HEK293 (cell line): ENCODE results near the gene ACOT12.
"Not testable (repeated sequence)": the region's sequence is repeated elsewhere in the genome, so short reads cannot be mapped to it uniquely, and the experiment has no call there.

Source experiments
- CTCF ChIA-PET: fragments of 350-600 bp; formaldehyde crosslinking; extraction: SDS; loops from one replicate; lab custom pipeline; 2021; ENCODE audit warnings: antibody characterized with exemption; lab: Yijun Ruan, JAX
- POLR2A ChIA-PET: fragments of 300-600 bp; formaldehyde crosslinking; extraction: SDS; loops from one replicate; lab custom pipeline; 2020; ENCODE audit warnings: antibody characterized with exemption, inconsistent platforms; lab: Yijun Ruan, JAX
- H3K27ac ChIP-seq: fragments of 200-500 bp; sonication (Bioruptor generic); 2 replicates; pipeline ENCODE4 v1.5.1; 2014; ENCODE audit warnings: low read depth, low read length, control low read depth, inconsistent platforms; ENCODE audit errors: extremely low read depth
- H3K36me3 ChIP-seq, 2 experiments: fragments of 200-500 bp in 1 of 2; sonication (Bioruptor generic) in 1 of 2; 1 replicate in 1 of 2; 2 replicates in 1 of 2; pipeline ENCODE4 v1.5.1; 2014 to 2017; ENCODE audit warnings: inconsistent platforms in 2 of 2, low read length in 2 of 2; ENCODE audit not compliant: control insufficient read depth in 2 of 2, insufficient read depth in 1 of 2
- H3K4me1 ChIP-seq: fragments of 200-500 bp; sonication (Bioruptor generic); 2 replicates; pipeline ENCODE4 v1.5.1; 2014; ENCODE audit warnings: mild to moderate bottlenecking, low read length, inconsistent platforms; ENCODE audit not compliant: control insufficient read depth, insufficient read depth
- H3K4me3 ChIP-seq: 2 replicates; pipeline ENCODE4 v1.5.1; 2011; ENCODE audit warnings: low read depth, mild to moderate bottlenecking, control low read depth, low read length, moderate library complexity
- H3K9me3 ChIP-seq: fragments of 200-500 bp; sonication (Bioruptor generic); 2 replicates; pipeline ENCODE4 v1.5.1; 2014; ENCODE audit warnings: low read depth, low read length, inconsistent platforms; ENCODE audit not compliant: control insufficient read depth, insufficient read depth
- BCL11A ChIP-seq: fragments of 450-650 bp; formaldehyde crosslinking; IDR thresholded peaks from 2 replicates; pipeline ENCODE4 v1.5.1; 2016; ENCODE audit warnings: low read depth, missing biosample characterization, missing genetic modification characterization
- GLI2 ChIP-seq: fragments of 450-650 bp; formaldehyde crosslinking; IDR thresholded peaks from 2 replicates; pipeline ENCODE4; 2017; ENCODE audit warnings: missing biosample characterization, missing genetic modification characterization, low read depth, borderline replicate concordance
- GLI4 ChIP-seq: fragments of 450-650 bp; formaldehyde crosslinking; IDR thresholded peaks from 2 replicates; pipeline ENCODE4 v1.5.1; 2016; ENCODE audit warnings: missing biosample characterization, missing genetic modification characterization
- GLIS2 ChIP-seq: fragments of 450-650 bp; formaldehyde crosslinking; IDR thresholded peaks from 2 replicates; pipeline ENCODE4 v1.5.1; 2016; ENCODE audit warnings: missing biosample characterization, missing genetic modification characterization
- KLF16 ChIP-seq: fragments of 450-650 bp; formaldehyde crosslinking; IDR thresholded peaks from 2 replicates; pipeline ENCODE4 v1.5.1; 2017; ENCODE audit warnings: missing biosample characterization, missing genetic modification characterization
- KLF8 ChIP-seq: fragments of 450-650 bp; formaldehyde crosslinking; IDR thresholded peaks from 2 replicates; pipeline ENCODE4 v1.5.1; 2016; ENCODE audit warnings: missing biosample characterization, missing genetic modification characterization
- MZF1 ChIP-seq: fragments of 450-650 bp; formaldehyde crosslinking; IDR thresholded peaks from 2 replicates; pipeline ENCODE4 v1.5.1; 2017; ENCODE audit warnings: missing biosample characterization, missing genetic modification characterization, borderline replicate concordance
- YY2 ChIP-seq: fragments of 450-650 bp; formaldehyde crosslinking; IDR thresholded peaks from 2 replicates; pipeline ENCODE4 v1.5.1; 2016; ENCODE audit warnings: missing biosample characterization, missing genetic modification characterization
- ZNF10 ChIP-seq: fragments of 450-650 bp; formaldehyde crosslinking; IDR thresholded peaks from 2 replicates; pipeline ENCODE4 v1.5.1; 2017; ENCODE audit warnings: missing biosample characterization, missing genetic modification characterization
- ZNF140 ChIP-seq: fragments of 450-650 bp; formaldehyde crosslinking; IDR thresholded peaks from 2 replicates; pipeline ENCODE4 v1.5.1; 2016; ENCODE audit warnings: missing biosample characterization, missing genetic modification characterization
- ZNF155 ChIP-seq: fragments of 450-650 bp; formaldehyde crosslinking; IDR thresholded peaks from 2 replicates; pipeline ENCODE4 v1.5.1; 2016; ENCODE audit warnings: missing biosample characterization, missing genetic modification characterization
- ZNF16 ChIP-seq: fragments of 450-650 bp; formaldehyde crosslinking; IDR thresholded peaks from 2 replicates; pipeline ENCODE4 v1.5.1; 2016; ENCODE audit warnings: low read depth, missing biosample characterization, missing genetic modification characterization
- ZNF274 ChIP-seq, 2 experiments: fragments of 200-500 bp in 1 of 2; fragments of 450-650 bp in 1 of 2; sonication (Bioruptor generic) in 1 of 2; formaldehyde crosslinking in 1 of 2; IDR thresholded peaks; 2 replicates each; pipeline versions ENCODE4 v1.5.1 to v1.6.1; 2014 to 2016; ENCODE audit warnings: borderline replicate concordance in 1 of 2, inconsistent platforms in 1 of 2, low read length in 1 of 2, missing biosample characterization in 1 of 2, missing genetic modification characterization in 1 of 2
- ZNF426 ChIP-seq: fragments of 450-650 bp; formaldehyde crosslinking; IDR thresholded peaks from 2 replicates; pipeline ENCODE4 v1.5.1; 2017; ENCODE audit warnings: missing biosample characterization, missing genetic modification characterization, mild to moderate bottlenecking, inconsistent platforms, moderate library complexity
- ZNF501 ChIP-seq: fragments of 450-650 bp; formaldehyde crosslinking; IDR thresholded peaks from 2 replicates; pipeline ENCODE4 v1.5.1; 2016; ENCODE audit warnings: missing biosample characterization, missing genetic modification characterization
- ZNF624 ChIP-seq: fragments of 450-650 bp; formaldehyde crosslinking; IDR thresholded peaks from 2 replicates; pipeline ENCODE4 v1.5.1; 2017; ENCODE audit warnings: missing biosample characterization, missing genetic modification characterization
- ZNF768 ChIP-seq: fragments of 450-650 bp; formaldehyde crosslinking; IDR thresholded peaks from 2 replicates; pipeline ENCODE4 v1.5.1; 2018; ENCODE audit warnings: missing biosample characterization, mild to moderate bottlenecking, missing genetic modification characterization
- ZNF785 ChIP-seq: fragments of 450-650 bp; formaldehyde crosslinking; IDR thresholded peaks from 2 replicates; pipeline ENCODE4 v1.5.1; 2016; ENCODE audit warnings: missing biosample characterization, missing genetic modification characterization
- ZNF837 ChIP-seq: fragments of 450-650 bp; formaldehyde crosslinking; IDR thresholded peaks from 2 replicates; pipeline ENCODE4 v1.5.1; 2016; ENCODE audit warnings: missing biosample characterization, missing genetic modification characterization
- ZSCAN30 ChIP-seq: fragments of 450-650 bp; IDR thresholded peaks from 2 replicates; pipeline ENCODE4 v1.5.1; 2018; ENCODE audit warnings: missing biosample characterization, mild to moderate bottlenecking, missing genetic modification characterization, moderate library complexity
- TF ChIP-seq, protein P1 (sequence below): fragments of 450-650 bp; formaldehyde crosslinking; IDR thresholded peaks from 2 replicates; pipeline ENCODE4; 2016; ENCODE audit warnings: missing biosample characterization, missing genetic modification characterization
- TF ChIP-seq, protein P2 (sequence below): fragments of 450-650 bp; formaldehyde crosslinking; IDR thresholded peaks from 2 replicates; pipeline ENCODE4 v1.5.1; 2016; ENCODE audit warnings: missing biosample characterization, missing genetic modification characterization
- TF ChIP-seq, protein P3 (sequence below): fragments of 450-650 bp; formaldehyde crosslinking; IDR thresholded peaks from 2 replicates; pipeline ENCODE4 v1.5.1; 2017; ENCODE audit warnings: missing biosample characterization, missing genetic modification characterization
- TF ChIP-seq, protein P4 (sequence below): fragments of 450-650 bp; formaldehyde crosslinking; IDR thresholded peaks from 2 replicates; pipeline ENCODE4 v1.5.1; 2016; ENCODE audit warnings: missing biosample characterization, missing genetic modification characterization

The ACOT12 gene

DNA sequence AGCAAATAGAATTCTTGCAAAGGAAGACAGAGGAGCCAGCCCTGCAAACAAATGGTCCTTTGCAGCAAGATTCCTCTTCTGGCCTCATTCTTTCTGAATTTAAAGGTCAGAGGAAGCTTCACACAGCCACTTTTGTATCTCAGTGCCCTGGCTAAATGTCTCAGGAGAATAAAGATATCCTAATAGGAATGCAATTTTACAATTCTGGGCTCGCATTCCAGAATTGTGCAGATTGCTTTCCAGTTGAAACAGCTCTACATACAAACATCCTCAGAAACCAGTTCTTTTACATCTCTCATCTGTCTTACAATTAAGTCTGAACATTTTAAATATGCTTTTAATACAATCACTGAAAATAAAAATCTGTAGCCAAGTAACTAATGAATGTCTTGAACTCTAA, 14.6 kb upstream of the ACOT12 start:
- H3K4me3 ChIP-seq, result no peak overlapping the region
- no peaks in the 10 kb centered on the region for H3K9me3 ChIP-seq
- no peak for TF ChIP-seq ZNF837 (tag by site-specific recombination)
- TF ChIP-seq ZNF10 (tag by site-specific recombination), result no peak
- TF ChIP-seq KLF16 (tag by site-specific recombination), result no peak
- no peak for TF ChIP-seq ZNF785
- TF ChIP-seq ZNF140 (tag by site-specific recombination), result no peak
- TF ChIP-seq GLIS2 (tag by site-specific recombination), result no peak
- TF ChIP-seq BCL11A, result no peak
- no peak for TF ChIP-seq KLF8
- TF ChIP-seq, protein P1, sequence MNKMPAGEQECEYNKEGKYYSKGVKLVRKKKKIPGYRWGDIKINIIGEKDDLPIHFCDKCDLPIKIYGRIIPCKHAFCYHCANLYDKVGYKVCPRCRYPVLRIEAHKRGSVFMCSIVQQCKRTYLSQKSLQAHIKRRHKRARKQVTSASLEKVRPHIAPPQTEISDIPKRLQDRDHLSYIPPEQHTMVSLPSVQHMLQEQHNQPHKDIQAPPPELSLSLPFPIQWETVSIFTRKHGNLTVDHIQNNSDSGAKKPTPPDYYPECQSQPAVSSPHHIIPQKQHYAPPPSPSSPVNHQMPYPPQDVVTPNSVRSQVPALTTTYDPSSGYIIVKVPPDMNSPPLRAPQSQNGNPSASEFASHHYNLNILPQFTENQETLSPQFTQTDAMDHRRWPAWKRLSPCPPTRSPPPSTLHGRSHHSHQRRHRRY, result no peak
- TF ChIP-seq YY2 (tag by site-specific recombination), result no peak
- no peak for TF ChIP-seq ZNF274 (IDR thresholded peaks at IDR 0.05; ENCODE audit: low read length)
- TF ChIP-seq ZNF274 (tag by site-specific recombination; IDR thresholded peaks at IDR 0.05; ENCODE audit: borderline replicate concordance), result no peak
- POLR2A ChIA-PET, result no interaction called here
- H3K36me3 ChIP-seq, result no peaks in the 10 kb centered on the region
- no peak overlapping the region for H3K27ac ChIP-seq
- no peaks in the 10 kb centered on the region for H3K4me1 ChIP-seq
- CTCF ChIA-PET, result interaction anchor here (0.7 kb wide), 1 partner anchor 121 kb away, joined by 3 read pairs; no protein-coding TSS in a partner anchor

DNA sequence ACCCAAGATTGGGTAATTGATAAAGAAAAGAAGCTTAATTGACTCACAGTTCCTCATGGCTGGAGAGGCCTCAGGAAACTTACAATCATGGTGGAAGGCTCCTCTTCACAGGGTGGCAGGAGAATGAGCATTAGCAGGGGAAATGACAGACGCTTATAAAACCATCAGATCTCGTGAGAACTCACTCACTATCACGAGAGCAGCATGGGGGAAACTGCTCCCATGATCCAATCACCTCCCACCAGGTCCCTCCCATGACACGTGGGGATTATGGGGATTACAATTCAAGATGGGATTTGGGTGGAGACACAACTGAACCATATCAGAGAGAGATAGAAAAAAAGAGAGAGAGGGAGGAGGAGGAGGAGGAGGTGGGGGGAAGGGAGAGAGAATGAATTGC, 13.9 kb upstream of the ACOT12 start:
- POLR2A ChIA-PET, H3K4me3 ChIP-seq, H3K4me1 ChIP-seq, CTCF ChIA-PET, H3K9me3 ChIP-seq, H3K27ac ChIP-seq, H3K36me3 ChIP-seq: not testable (repeated sequence)
- TF ChIP-seq MZF1 (tag by site-specific recombination), result 0 out of 2 replicates have a peak, but pooled peaks have one; percentile 56

DNA sequence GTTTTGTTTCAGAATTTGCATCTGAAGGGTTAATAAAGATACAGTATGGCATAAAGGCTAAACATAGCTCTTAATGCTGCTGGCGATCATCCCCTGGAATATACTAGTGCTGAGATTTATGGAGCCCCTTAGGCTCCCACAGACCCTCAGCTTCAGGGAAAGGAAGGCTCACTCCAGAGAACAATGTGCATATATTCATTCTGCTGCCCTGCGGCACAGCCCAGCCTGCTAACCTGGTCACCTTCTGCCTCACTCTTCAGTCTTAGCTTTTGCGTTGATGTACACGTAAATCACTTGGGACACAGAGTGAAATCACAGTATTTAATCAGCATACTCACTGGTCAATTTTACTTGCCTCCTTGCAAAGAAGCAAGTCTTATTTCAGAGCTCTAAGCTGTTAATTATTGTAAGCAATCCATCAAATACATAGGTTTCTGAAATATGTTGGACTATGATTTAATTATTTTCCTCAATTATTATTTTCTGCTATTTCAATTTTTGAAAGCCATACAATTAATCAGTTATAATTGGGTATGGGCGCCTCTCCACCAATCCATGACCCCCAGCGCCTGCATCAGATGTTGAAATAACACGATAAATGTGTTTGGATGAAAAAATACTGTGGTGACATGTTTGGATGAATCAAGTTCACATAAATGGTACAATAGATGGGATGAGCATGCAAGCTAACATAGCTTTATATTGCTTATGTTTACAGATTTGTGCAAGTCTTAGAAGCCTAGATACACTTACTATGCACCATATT, 11.4 kb upstream of the ACOT12 start:
- no peaks in the 10 kb centered on the region for H3K9me3 ChIP-seq
- H3K27ac ChIP-seq, result no peak overlapping the region
- H3K4me3 ChIP-seq, result no peak overlapping the region
- CTCF ChIA-PET, result interaction anchor here (0.6 kb wide), 1 partner anchor 589 kb away, joined by 3 read pairs; no protein-coding TSS in a partner anchor
- no peaks in the 10 kb centered on the region for H3K36me3 ChIP-seq
- no peaks in the 10 kb centered on the region for H3K4me1 ChIP-seq
- TF ChIP-seq GLI2 (no peak), ZNF16 (tag by site-specific recombination) (no peak), ZNF768 (tag by site-specific recombination) (no peak), GLI4 (tag by site-specific recombination) (no peak), ZNF426 (tag by site-specific recombination) (no peak), ZNF501 (tag by site-specific recombination) (no peak), ZNF624 (no peak), ZNF155 (tag by site-specific recombination) (no peak), ZSCAN30 (no peak)
- TF ChIP-seq, protein P2, sequence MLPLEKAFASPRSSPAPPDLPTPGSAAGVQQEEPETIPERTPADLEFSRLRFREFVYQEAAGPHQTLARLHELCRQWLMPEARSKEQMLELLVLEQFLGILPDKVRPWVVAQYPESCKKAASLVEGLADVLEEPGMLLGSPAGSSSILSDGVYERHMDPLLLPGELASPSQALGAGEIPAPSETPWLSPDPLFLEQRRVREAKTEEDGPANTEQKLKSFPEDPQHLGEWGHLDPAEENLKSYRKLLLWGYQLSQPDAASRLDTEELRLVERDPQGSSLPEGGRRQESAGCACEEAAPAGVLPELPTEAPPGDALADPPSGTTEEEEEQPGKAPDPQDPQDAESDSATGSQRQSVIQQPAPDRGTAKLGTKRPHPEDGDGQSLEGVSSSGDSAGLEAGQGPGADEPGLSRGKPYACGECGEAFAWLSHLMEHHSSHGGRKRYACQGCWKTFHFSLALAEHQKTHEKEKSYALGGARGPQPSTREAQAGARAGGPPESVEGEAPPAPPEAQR (tag by site-specific recombination), result no peak
- TF ChIP-seq, protein P3, sequence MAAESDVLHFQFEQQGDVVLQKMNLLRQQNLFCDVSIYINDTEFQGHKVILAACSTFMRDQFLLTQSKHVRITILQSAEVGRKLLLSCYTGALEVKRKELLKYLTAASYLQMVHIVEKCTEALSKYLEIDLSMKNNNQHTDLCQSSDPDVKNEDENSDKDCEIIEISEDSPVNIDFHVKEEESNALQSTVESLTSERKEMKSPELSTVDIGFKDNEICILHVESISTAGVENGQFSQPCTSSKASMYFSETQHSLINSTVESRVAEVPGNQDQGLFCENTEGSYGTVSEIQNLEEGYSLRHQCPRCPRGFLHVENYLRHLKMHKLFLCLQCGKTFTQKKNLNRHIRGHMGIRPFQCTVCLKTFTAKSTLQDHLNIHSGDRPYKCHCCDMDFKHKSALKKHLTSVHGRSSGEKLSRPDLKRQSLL, result no peak
- TF ChIP-seq, protein P4, sequence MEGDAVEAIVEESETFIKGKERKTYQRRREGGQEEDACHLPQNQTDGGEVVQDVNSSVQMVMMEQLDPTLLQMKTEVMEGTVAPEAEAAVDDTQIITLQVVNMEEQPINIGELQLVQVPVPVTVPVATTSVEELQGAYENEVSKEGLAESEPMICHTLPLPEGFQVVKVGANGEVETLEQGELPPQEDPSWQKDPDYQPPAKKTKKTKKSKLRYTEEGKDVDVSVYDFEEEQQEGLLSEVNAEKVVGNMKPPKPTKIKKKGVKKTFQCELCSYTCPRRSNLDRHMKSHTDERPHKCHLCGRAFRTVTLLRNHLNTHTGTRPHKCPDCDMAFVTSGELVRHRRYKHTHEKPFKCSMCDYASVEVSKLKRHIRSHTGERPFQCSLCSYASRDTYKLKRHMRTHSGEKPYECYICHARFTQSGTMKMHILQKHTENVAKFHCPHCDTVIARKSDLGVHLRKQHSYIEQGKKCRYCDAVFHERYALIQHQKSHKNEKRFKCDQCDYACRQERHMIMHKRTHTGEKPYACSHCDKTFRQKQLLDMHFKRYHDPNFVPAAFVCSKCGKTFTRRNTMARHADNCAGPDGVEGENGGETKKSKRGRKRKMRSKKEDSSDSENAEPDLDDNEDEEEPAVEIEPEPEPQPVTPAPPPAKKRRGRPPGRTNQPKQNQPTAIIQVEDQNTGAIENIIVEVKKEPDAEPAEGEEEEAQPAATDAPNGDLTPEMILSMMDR, result no peak
- TF ChIP-seq, all 188 proteins: peak for 0
- POLR2A ChIA-PET, result interaction anchor here (0.6 kb wide), 1 partner anchor 1064 kb away, joined by 3 read pairs; no protein-coding TSS in a partner anchor
